ENCODE results near the gene TBCK.
A peak's percentile ranks its signal among the peaks of the same experiment; 100 is the strongest.
"Not testable (repeated sequence)": the region's sequence is repeated elsewhere in the genome, so short reads cannot be mapped to it uniquely, and the experiment has no call there.

The TBCK gene

DNA sequence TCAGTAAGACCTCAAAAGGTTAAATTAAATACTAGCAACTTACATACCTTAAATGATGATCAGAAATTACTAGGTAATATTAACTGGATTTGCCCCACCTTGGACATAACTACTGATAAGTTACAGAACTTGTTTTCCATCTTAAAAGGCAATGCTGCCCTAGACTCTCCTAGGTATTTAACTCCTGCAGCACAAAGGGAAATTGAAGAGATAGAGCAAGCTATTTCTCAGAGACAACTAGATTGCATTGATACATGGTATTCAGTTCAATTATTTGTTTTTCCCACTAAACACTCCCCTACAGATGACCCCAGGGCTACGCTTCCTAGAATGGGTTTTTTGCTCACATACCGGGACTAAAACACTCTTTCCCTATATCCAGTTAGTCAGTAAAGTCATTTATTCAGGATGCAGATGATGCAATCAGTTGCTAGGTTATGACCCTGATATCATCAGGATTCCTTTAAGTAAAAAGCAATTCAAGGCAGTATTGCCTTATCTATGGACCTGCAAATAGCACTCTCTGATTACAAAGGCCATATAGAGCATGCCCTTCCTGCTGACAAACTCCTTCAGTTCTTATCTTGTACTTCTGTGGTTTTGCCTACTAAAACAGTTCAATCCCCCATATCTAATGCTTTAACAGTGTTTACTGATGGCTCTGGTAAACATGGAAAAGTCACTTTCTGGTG is 204.1 kb downstream of the TBCK start:
- H3K9ac ChIP-seq (ENCODE audit: low read length in 5 of 5); H3K4me1 ChIP-seq (ENCODE audit: control insufficient read depth in 5 of 5, insufficient read depth in 5 of 5, low read length in 5 of 5); H3K27ac ChIP-seq (ENCODE audit: low read depth, low read length); H3K27me3 ChIP-seq (ENCODE audit: control insufficient read depth in 5 of 5, insufficient read depth in 4 of 5, low read length in 5 of 5): not testable (repeated sequence)
- Histone ChIP-seq H3K36me3 (ENCODE audit: control insufficient read depth in 5 of 5, insufficient read depth in 5 of 5, low read length in 5 of 5) (peaks cover 24 to 54% (median 49%) of the 10 kb centered on the region in 5 donors), H3K9me3 (ENCODE audit: control insufficient read depth in 5 of 5, low read length in 5 of 5) (peaks cover 10 to 36% (median 32%) of the 10 kb centered on the region in 5 donors), H3K4me3 (ENCODE audit: low read depth in 1 of 5, low read length in 5 of 5) (peak overlapping the region in 2 of 5 donors; percentile 3 to 29)

DNA sequence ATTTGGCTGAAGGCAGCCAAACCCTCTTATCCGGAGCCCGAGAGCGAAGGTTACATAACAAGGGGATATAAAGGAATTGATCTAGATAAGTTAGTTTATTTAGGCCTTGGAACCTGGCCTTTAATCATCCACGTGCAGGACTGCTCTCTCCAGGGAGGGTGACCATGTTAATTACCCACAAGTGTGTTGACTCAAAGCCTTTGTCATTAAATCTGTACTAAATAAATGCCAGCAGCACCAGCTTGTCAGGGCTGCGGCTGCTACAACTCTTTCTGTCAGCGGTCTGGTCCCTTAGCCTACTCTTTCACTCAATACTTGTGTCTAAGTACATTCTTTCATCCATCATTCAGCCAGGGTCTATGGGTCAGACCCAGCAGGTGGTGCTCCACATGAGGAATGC is 206.1 kb downstream of the TBCK start:
- Histone ChIP-seq H3K9ac (ENCODE audit: low read length in 5 of 5) (no peak overlapping the region), H3K27ac (ENCODE audit: low read depth, low read length) (no peak overlapping the region), H3K9me3 (ENCODE audit: control insufficient read depth in 5 of 5, low read length in 5 of 5) (peaks cover 10 to 36% (median 32%) of the 10 kb centered on the region in 5 donors), H3K4me3 (ENCODE audit: low read depth in 1 of 5, low read length in 5 of 5) (peak overlapping the region in 1 of 5 donors; percentile 8), H3K4me1 (ENCODE audit: control insufficient read depth in 5 of 5, insufficient read depth in 5 of 5, low read length in 5 of 5) (no peaks in the 10 kb centered on the region), H3K27me3 (ENCODE audit: control insufficient read depth in 5 of 5, insufficient read depth in 4 of 5, low read length in 5 of 5) (no peaks in the 10 kb centered on the region), H3K36me3 (ENCODE audit: control insufficient read depth in 5 of 5, insufficient read depth in 5 of 5, low read length in 5 of 5) (peaks cover 29 to 53% (median 45%) of the 10 kb centered on the region in 5 donors)

DNA sequence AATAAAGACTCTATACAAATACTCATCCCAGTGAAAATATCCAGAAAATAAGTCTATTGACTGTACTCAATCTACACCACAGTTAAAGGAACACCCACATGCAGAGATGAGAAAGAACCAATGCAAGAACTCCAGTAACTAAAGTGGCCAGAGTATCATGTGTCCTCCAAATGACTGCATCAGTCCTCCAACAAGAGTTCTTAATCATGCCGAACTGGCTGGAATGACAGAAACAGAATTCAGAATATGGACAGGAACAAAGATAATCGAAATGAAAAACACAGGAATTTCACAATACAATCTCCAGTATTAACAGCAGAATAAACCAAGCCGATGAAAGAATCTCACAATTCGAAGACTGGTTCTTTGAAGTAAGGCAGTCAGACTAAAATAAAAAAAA is 210.3 kb downstream of the TBCK start:
- H3K27ac ChIP-seq (ENCODE audit: low read depth, low read length) = no peak overlapping the region
- no peaks in the 10 kb centered on the region for H3K4me1 ChIP-seq (ENCODE audit: control insufficient read depth in 5 of 5, insufficient read depth in 5 of 5, low read length in 5 of 5)
- no peak overlapping the region for H3K9ac ChIP-seq (ENCODE audit: low read length in 5 of 5)
- H3K36me3 ChIP-seq (ENCODE audit: control insufficient read depth in 5 of 5, insufficient read depth in 5 of 5, low read length in 5 of 5) = peaks cover 22 to 35% (median 32%) of the 10 kb centered on the region in 5 donors
- no peak overlapping the region for H3K4me3 ChIP-seq (ENCODE audit: low read depth in 1 of 5, low read length in 5 of 5)
- H3K9me3 ChIP-seq (ENCODE audit: control insufficient read depth in 5 of 5, low read length in 5 of 5) = peaks cover 0 to 20% (median 14%) of the 10 kb centered on the region in 5 donors
- H3K27me3 ChIP-seq (ENCODE audit: control insufficient read depth in 5 of 5, insufficient read depth in 4 of 5, low read length in 5 of 5) = no peaks in the 10 kb centered on the region

DNA sequence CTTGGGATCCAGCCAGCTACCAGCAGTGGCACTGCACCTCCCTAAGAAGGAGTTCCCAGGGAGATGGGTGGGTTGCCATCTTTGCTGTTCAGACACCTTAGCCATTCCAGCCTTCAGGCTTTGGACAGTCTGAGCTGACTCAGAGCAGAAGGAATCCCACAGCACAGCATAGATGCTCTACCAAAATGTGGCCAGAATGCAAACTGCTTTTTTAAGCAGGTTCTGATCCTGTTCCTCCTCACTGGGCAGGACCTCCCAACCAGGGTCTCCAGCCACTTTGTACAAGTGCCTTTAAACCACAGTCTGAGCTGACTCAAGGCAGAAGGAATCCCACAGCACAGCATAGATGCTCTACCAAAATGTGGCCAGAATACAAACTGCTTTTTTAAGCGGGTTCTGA is 211.7 kb downstream of the TBCK start:
- Histone ChIP-seq H3K4me3 (ENCODE audit: low read depth in 1 of 5, low read length in 5 of 5) (no peak overlapping the region), H3K27ac (ENCODE audit: low read depth, low read length) (no peak overlapping the region), H3K36me3 (ENCODE audit: control insufficient read depth in 5 of 5, insufficient read depth in 5 of 5, low read length in 5 of 5) (peaks cover 15 to 26% (median 21%) of the 10 kb centered on the region in 5 donors), H3K27me3 (ENCODE audit: control insufficient read depth in 5 of 5, insufficient read depth in 4 of 5, low read length in 5 of 5) (no peaks in the 10 kb centered on the region), H3K9ac (ENCODE audit: low read length in 5 of 5) (no peak overlapping the region), H3K9me3 (ENCODE audit: control insufficient read depth in 5 of 5, low read length in 5 of 5) (peaks cover 0 to 6% (median 2%) of the 10 kb centered on the region in 5 donors), H3K4me1 (ENCODE audit: control insufficient read depth in 5 of 5, insufficient read depth in 5 of 5, low read length in 5 of 5) (no peaks in the 10 kb centered on the region)

DNA sequence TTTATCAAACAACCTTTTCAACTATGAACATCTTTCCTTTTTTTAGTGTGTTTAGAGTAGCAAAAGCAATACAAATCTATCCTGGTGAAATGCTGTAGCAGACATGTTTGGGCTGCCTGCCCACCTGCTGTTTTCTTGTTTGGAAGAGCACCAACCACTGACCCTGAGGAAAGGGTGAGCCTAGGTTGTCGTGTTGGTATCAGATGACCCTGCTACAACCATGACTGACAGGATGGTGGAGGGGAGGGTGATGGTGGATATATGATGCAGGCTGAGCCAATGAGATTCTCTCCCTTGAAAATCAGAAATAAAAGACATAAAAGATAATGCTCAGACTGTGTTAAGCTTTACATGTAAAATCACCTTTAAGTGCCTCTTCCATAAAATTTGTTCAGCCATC is 219.6 kb downstream of the TBCK start:
- no peaks in the 10 kb centered on the region for H3K27me3 ChIP-seq (ENCODE audit: control insufficient read depth in 5 of 5, insufficient read depth in 4 of 5, low read length in 5 of 5)
- peaks cover 0 to 3% (median under 1%) of the 10 kb centered on the region in 5 donors for H3K9me3 ChIP-seq (ENCODE audit: control insufficient read depth in 5 of 5, low read length in 5 of 5)
- no peak overlapping the region for H3K9ac ChIP-seq (ENCODE audit: low read length in 5 of 5)
- H3K4me3 ChIP-seq (ENCODE audit: low read depth in 1 of 5, low read length in 5 of 5) = no peak overlapping the region
- no peak overlapping the region for H3K27ac ChIP-seq (ENCODE audit: low read depth, low read length)
- H3K4me1 ChIP-seq (ENCODE audit: control insufficient read depth in 5 of 5, insufficient read depth in 5 of 5, low read length in 5 of 5) = no peaks in the 10 kb centered on the region
- peaks cover 11 to 25% (median 22%) of the 10 kb centered on the region in 5 donors for H3K36me3 ChIP-seq (ENCODE audit: control insufficient read depth in 5 of 5, insufficient read depth in 5 of 5, low read length in 5 of 5)

DNA sequence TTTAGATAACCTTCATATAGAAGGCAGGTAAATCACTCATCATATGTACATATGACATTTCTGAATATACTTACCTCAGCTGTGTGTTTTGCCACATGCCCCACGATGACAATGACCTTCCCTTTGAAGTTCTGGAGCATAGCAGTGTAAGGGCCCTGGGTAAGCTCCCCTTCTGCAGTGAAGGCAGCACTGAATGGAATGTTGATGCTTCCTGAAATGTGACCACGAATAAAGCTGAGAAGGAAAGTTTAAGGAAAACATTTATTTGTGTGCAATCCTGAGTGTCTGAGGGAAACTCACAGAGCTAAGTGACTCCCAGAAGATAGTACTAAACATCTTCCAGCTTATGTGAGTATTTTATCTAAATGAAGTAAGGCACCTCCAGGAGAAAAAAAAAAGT is 220.6 kb downstream of the TBCK start:
- peaks cover 19 to 35% (median 30%) of the 10 kb centered on the region in 5 donors for H3K36me3 ChIP-seq (ENCODE audit: control insufficient read depth in 5 of 5, insufficient read depth in 5 of 5, low read length in 5 of 5)
- H3K4me1 ChIP-seq (ENCODE audit: control insufficient read depth in 5 of 5, insufficient read depth in 5 of 5, low read length in 5 of 5) = no peaks in the 10 kb centered on the region
- H3K27me3 ChIP-seq (ENCODE audit: control insufficient read depth in 5 of 5, insufficient read depth in 4 of 5, low read length in 5 of 5) = no peaks in the 10 kb centered on the region
- no peak overlapping the region for H3K9ac ChIP-seq (ENCODE audit: low read length in 5 of 5)
- no peak overlapping the region for H3K4me3 ChIP-seq (ENCODE audit: low read depth in 1 of 5, low read length in 5 of 5)
- H3K27ac ChIP-seq (ENCODE audit: low read depth, low read length) = no peak overlapping the region
- peaks cover 4 to 13% (median 10%) of the 10 kb centered on the region in 5 donors for H3K9me3 ChIP-seq (ENCODE audit: control insufficient read depth in 5 of 5, low read length in 5 of 5)

DNA sequence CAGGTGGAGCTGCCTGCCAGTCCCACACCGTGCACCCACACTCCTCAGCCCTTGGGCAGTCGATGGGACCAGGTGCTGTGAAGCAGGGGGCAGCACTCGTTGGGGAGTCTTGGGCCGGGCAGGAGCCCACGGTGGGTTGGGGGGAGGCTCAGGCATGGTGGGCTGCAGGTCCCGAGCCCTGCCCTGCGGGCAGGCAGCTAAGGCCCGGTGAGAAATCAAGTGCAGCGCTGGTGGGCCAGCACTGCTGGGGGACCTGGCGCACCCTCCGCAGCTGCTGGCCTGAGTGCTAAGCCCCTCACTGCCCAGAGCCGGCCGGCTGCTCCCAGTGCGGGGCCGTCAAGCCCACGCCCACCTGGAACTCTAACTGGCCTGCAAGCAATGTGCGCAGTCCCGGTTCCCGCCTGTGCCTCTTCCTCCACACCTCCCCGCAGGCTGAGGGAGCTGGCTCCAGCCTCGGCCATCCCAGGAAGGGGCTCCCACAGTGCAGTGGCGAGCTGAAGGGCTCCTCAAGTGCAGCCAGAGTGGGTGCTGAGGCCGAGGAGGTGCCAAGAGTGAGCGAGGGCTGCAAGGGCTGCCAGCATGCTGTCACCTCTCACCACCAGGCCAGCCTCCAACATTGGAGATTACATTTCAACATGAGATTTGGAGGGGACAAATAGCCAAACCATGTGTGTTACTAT is 223.5 kb downstream of the TBCK start:
- Histone ChIP-seq H3K36me3 (ENCODE audit: control insufficient read depth in 5 of 5, insufficient read depth in 5 of 5, low read length in 5 of 5) (peaks cover 31 to 54% (median 39%) of the 10 kb centered on the region in 5 donors), H3K27me3 (ENCODE audit: control insufficient read depth in 5 of 5, insufficient read depth in 4 of 5, low read length in 5 of 5) (no peaks in the 10 kb centered on the region), H3K4me3 (ENCODE audit: low read depth in 1 of 5, low read length in 5 of 5) (no peak overlapping the region), H3K4me1 (ENCODE audit: control insufficient read depth in 5 of 5, insufficient read depth in 5 of 5, low read length in 5 of 5) (no peaks in the 10 kb centered on the region), H3K9ac (ENCODE audit: low read length in 5 of 5) (no peak overlapping the region), H3K27ac (ENCODE audit: low read depth, low read length) (no peak overlapping the region), H3K9me3 (ENCODE audit: control insufficient read depth in 5 of 5, low read length in 5 of 5) (peaks cover 6 to 32% (median 22%) of the 10 kb centered on the region in 5 donors)

DNA sequence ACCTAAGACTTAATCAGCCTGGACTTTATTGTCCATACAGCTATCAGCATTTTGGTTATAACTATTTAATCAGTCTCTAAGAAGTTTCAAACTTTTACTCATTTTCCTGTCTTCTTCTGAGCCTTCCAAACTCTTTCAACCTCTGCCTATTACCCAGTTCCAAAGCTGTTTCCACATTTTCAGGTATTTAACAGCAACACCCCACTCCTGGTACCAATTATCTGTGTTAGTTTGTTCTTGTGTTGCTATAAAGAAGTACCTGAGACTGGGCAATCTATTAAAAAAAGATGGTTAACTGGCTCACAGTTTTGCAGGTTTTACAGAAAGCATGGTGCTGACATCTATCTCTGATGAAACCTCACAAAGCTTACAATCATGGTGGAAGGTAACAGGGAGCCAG is 225.2 kb downstream of the TBCK start:
- H3K36me3 ChIP-seq (ENCODE audit: control insufficient read depth in 5 of 5, insufficient read depth in 5 of 5, low read length in 5 of 5) = peaks cover 27 to 51% (median 39%) of the 10 kb centered on the region in 5 donors
- peaks cover 6 to 35% (median 22%) of the 10 kb centered on the region in 5 donors for H3K9me3 ChIP-seq (ENCODE audit: control insufficient read depth in 5 of 5, low read length in 5 of 5)

DNA sequence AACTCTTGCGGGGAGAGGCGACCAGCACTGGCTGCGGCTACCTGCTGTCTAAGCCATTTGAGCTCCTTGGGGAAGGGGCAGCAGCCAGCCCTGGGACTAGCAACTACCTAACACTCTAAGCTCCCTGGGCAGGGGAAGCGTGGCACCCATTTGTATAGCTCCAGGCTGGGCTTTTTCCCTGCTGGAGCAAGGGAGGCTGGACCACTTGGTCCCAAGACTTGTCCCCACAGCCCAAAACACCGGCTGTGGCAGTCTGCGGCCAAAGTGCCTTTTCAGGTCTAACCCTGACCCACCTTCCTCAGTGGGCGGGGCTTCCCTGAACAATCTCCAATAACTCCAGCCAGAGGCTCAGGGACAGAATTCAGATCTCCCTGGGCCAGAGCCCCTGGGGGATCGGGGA is 232.9 kb downstream of the TBCK start:
- Histone ChIP-seq H3K36me3 (ENCODE audit: control insufficient read depth in 5 of 5, insufficient read depth in 5 of 5, low read length in 5 of 5) (peaks cover 0 to 16% (median 5%) of the 10 kb centered on the region in 5 donors), H3K9me3 (ENCODE audit: control insufficient read depth in 5 of 5, low read length in 5 of 5) (peaks cover 0 to 18% (median 13%) of the 10 kb centered on the region in 5 donors), H3K27me3 (ENCODE audit: control insufficient read depth in 5 of 5, insufficient read depth in 4 of 5, low read length in 5 of 5) (no peaks in the 10 kb centered on the region), H3K4me1 (ENCODE audit: control insufficient read depth in 5 of 5, insufficient read depth in 5 of 5, low read length in 5 of 5) (no peaks in the 10 kb centered on the region), H3K27ac (ENCODE audit: low read depth, low read length) (no peak overlapping the region), H3K9ac (ENCODE audit: low read length in 5 of 5) (no peak overlapping the region), H3K4me3 (ENCODE audit: low read depth in 1 of 5, low read length in 5 of 5) (no peak overlapping the region)

More for the DNA sequence above, 225.2 kb downstream of the TBCK start:
- no peak overlapping the region for H3K9ac ChIP-seq (ENCODE audit: low read length in 5 of 5)
- no peak overlapping the region for H3K27ac ChIP-seq (ENCODE audit: low read depth, low read length)
- H3K4me1 ChIP-seq (ENCODE audit: control insufficient read depth in 5 of 5, insufficient read depth in 5 of 5, low read length in 5 of 5) = no peaks in the 10 kb centered on the region
- no peaks in the 10 kb centered on the region for H3K27me3 ChIP-seq (ENCODE audit: control insufficient read depth in 5 of 5, insufficient read depth in 4 of 5, low read length in 5 of 5)
- no peak overlapping the region for H3K4me3 ChIP-seq (ENCODE audit: low read depth in 1 of 5, low read length in 5 of 5)

DNA sequence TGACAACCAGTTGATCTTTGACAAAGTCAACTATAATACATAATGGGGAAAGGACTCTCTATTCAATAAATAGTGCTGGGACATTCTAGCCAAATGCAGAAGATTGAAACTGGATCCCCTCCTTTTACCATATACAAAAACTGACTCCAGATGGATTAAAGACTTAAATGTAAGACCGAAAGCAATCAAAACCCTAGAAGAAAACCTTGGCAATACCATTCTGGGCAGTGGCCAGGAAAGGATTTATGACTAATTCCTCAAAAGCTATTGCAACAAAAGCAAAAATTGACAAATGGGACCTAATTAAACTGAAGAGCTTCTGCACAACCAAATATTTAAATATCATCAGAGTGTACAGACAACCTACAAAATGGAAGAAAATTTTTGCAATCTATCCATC is 235.6 kb downstream of the TBCK start:
- peaks cover 5 to 27% (median 13%) of the 10 kb centered on the region in 5 donors for H3K36me3 ChIP-seq (ENCODE audit: control insufficient read depth in 5 of 5, insufficient read depth in 5 of 5, low read length in 5 of 5)
- H3K27me3 ChIP-seq (ENCODE audit: control insufficient read depth in 5 of 5, insufficient read depth in 4 of 5, low read length in 5 of 5) = no peaks in the 10 kb centered on the region
- no peak overlapping the region for H3K4me3 ChIP-seq (ENCODE audit: low read depth in 1 of 5, low read length in 5 of 5)
- no peak overlapping the region for H3K27ac ChIP-seq (ENCODE audit: low read depth, low read length)
- no peaks in the 10 kb centered on the region for H3K4me1 ChIP-seq (ENCODE audit: control insufficient read depth in 5 of 5, insufficient read depth in 5 of 5, low read length in 5 of 5)
- no peak overlapping the region for H3K9ac ChIP-seq (ENCODE audit: low read length in 5 of 5)
- peaks cover 9 to 28% (median 22%) of the 10 kb centered on the region in 5 donors for H3K9me3 ChIP-seq (ENCODE audit: control insufficient read depth in 5 of 5, low read length in 5 of 5)

All from subcutaneous abdominal adipose tissue (tissue), 5 donors.